A673 (cell line): ENCODE data around the gene SLC35G6.

ENCODE experiments used
- CTCF ChIP-seq: fragments of 300-800, 200-600 bp; sonication (generic); conservative IDR thresholded peaks from 2 replicates; pipeline ENCODE4 v1.5.1; 2017; ENCODE audit warnings: low read depth, mild to moderate bottlenecking, antibody characterized with exemption, low read length, moderate library complexity, mixed read lengths
- EZH2 ChIP-seq: fragments of 200-600 bp; sonication (generic); IDR thresholded peaks from 2 replicates; pipeline ENCODE4 v1.6.1; 2017; ENCODE audit warnings: borderline replicate concordance, low read depth, mild to moderate bottlenecking, mixed read lengths, antibody characterized with exemption, low read length; ENCODE audit not compliant: poor library complexity, severe bottlenecking

- TF ChIP-seq EZH2 (no peak), CTCF (no peak)
These were observed 20.2 kb upstream of the SLC35G6 start for GRCh38 chr17:7460850-7461660.
